HUES64 (cell line): Measurements from ENCODE around the gene DENND2A.
"Not testable (repeated sequence)": the region's sequence is repeated elsewhere in the genome, so short reads cannot be mapped to it uniquely, and the experiment has no call there.

ENCODE experiments used
- H3K27ac ChIP-seq: 2 replicates; pipeline ENCODE4 v1.7.0; 2013; ENCODE audit warnings: low read depth, low read length, inconsistent platforms
- H3K27me3 ChIP-seq: 2 replicates; pipeline ENCODE4 v1.6.1; 2013; ENCODE audit warnings: mild to moderate bottlenecking, low read length; ENCODE audit not compliant: insufficient read depth
- H3K36me3 ChIP-seq: 2 replicates; pipeline ENCODE4 v1.6.1; 2013; ENCODE audit warnings: mild to moderate bottlenecking, low read length; ENCODE audit not compliant: insufficient read depth
- H3K4me1 ChIP-seq: 2 replicates; pipeline ENCODE4 v1.6.1; 2013; ENCODE audit warnings: mild to moderate bottlenecking, low read length, moderate library complexity; ENCODE audit not compliant: insufficient read depth
- H3K4me3 ChIP-seq: 2 replicates; pipeline ENCODE4 v1.5.1; 2013; ENCODE audit warnings: mild to moderate bottlenecking, low read length, moderate library complexity
- H3K9ac ChIP-seq: 2 replicates; pipeline ENCODE4 v1.6.1; 2013; ENCODE audit warnings: mild to moderate bottlenecking, low read depth, low read length
- H3K9me3 ChIP-seq: 2 replicates; pipeline ENCODE4 v1.6.1; 2013; ENCODE audit warnings: low read depth, low read length; ENCODE audit not compliant: insufficient read depth
- WGBS: fragments of 150-250, 120-280 bp; methylation state at CpG from one replicate; pipeline ENCODE4 v1.1.7; 2013; ENCODE audit warnings: missing lambda C conversion rate; 5-methylcytosine and 5-hydroxymethylcytosine counted together

DENND2A gene

DNA sequence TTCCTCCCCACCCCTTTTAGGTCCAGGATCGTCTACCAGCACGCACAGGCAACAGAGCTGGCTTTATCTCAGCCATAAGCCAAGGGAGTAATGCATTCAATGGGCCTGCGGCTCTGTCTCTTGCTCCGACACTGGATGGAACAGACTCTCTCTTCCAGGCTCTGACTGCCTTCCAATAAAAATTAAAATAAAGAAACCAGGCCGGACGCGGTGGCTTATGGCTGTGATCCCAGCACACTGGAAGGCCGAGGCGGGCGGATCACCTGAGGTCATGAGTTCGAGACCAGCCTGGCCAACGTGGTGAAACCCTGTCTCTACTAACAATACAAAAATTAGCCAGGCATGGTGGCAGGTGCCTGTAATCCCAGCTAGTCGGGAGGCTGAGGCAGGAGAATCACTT is 4.1 kb upstream of the DENND2A start:
- not testable (repeated sequence) for H3K9me3 ChIP-seq, H3K27ac ChIP-seq, H3K36me3 ChIP-seq, H3K4me3 ChIP-seq, H3K9ac ChIP-seq
- Histone ChIP-seq H3K27me3 (peaks cover 25% of the 10 kb centered on the region), H3K4me1 (peaks cover 15% of the 10 kb centered on the region; the same call in 1 of the 2 replicates)
- 95% methylated on average over 13 of the region's 13 CpGs for WGBS

GRCh38 chr7:140643416-140643815 is 2.8 kb upstream of the DENND2A start:
- WGBS = 91% methylated on average over 5 of the region's 5 CpGs
- Histone ChIP-seq H3K4me3 (no peak overlapping the region), H3K36me3 (no peaks in the 10 kb centered on the region), H3K9me3 (no peaks in the 10 kb centered on the region), H3K27me3 (peaks cover 31% of the 10 kb centered on the region), H3K27ac (no peak overlapping the region), H3K9ac (no peak overlapping the region), H3K4me1 (peaks cover 15% of the 10 kb centered on the region; the same call in 1 of the 2 replicates)

DNA sequence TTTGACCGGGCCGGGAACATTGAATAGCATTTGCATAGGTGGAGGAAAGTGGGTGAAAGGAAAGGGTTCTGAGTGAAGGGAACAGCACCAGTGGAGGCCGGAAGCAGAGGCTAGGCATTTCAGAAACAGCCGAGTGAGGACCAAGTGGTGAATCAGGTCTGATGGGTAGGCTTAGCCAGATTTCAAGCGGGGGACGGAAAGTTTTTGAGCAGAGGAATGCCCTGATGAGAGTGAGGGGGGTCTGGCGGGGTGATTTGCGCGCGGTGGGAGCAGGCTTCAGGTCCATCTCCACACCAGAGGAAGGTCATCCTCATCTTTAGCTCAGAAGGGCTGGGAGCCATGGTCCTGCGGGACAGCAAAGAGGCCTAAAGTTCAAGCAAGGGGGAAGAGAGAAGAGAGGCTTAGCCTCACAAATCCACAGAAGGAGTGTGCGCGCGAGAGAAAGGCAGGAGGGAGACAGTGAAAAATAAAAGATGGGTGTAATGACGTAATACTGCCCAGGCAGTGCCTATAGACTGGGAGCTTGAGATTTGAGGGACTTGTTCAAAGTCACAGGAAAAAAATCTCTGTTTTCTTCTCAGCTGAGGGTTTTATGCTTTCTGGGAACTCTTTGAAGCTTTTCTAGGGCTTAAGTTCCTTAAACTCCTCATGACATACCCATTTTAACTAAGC is 1.0 kb upstream of the DENND2A start:
- H3K9ac ChIP-seq = no peak overlapping the region
- H3K4me1 ChIP-seq = peaks cover 20% of the 10 kb centered on the region; the same call in 1 of the 2 replicates
- no peaks in the 10 kb centered on the region for H3K9me3 ChIP-seq
- no peak overlapping the region for H3K27ac ChIP-seq
- WGBS = 46% methylated on average over 15 of the region's 15 CpGs
- H3K36me3 ChIP-seq = no peaks in the 10 kb centered on the region
- H3K27me3 ChIP-seq = peaks cover 31% of the 10 kb centered on the region
- peak overlapping the region; percentile 79 for H3K4me3 ChIP-seq

DNA sequence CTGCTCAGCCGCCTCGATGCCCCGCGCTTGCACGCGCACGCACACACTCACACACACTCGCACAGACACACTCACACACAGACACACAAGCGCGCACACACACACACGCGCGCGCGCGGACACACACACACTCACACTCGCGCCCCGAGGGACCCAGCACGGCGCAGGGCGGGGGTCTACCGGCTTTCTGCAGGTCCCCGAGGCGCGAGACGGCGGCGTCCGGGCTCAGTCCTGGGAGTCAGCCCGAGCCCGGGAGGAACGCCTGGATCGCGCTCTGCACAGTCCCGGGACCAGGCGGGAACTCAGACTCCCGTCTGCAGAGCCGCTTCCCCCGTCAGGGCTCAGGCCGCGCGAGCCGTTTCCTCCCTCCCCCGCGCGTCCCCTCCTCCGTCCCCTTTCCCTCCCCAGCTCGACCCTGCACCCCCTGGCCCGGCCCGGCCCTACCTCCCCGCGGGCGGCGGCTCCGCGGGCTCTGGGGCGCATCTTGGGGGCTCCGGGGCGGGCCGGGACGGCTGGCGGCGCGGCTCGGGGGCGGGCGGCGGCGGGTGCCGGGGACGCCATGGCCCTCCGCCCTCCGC is 464 bp downstream of the DENND2A start:
- H3K27me3 ChIP-seq = peaks cover 31% of the 10 kb centered on the region
- peak overlapping the region; percentile 79 for H3K4me3 ChIP-seq
- H3K27ac ChIP-seq = no peak overlapping the region
- peaks cover 33% of the 10 kb centered on the region for H3K4me1 ChIP-seq
- H3K9me3 ChIP-seq = no peaks in the 10 kb centered on the region
- peak overlapping the region; percentile 73 for H3K9ac ChIP-seq
- WGBS = under 1% methylated on average over 74 of the region's 74 CpGs
- no peaks in the 10 kb centered on the region for H3K36me3 ChIP-seq

- H3K36me3 ChIP-seq = no peaks in the 10 kb centered on the region
- WGBS = 36% methylated on average over 12 of the region's 15 CpGs
- peak overlapping the region; percentile 73 for H3K9ac ChIP-seq
- H3K27ac ChIP-seq = no peak overlapping the region
- peaks cover 33% of the 10 kb centered on the region for H3K4me1 ChIP-seq
- H3K4me3 ChIP-seq = peak overlapping the region; percentile 79
- peaks cover 31% of the 10 kb centered on the region for H3K27me3 ChIP-seq
- H3K9me3 ChIP-seq = no peaks in the 10 kb centered on the region
Measured at GRCh38 chr7:140639366-140640053, 1.1 kb downstream of the DENND2A start.

DNA sequence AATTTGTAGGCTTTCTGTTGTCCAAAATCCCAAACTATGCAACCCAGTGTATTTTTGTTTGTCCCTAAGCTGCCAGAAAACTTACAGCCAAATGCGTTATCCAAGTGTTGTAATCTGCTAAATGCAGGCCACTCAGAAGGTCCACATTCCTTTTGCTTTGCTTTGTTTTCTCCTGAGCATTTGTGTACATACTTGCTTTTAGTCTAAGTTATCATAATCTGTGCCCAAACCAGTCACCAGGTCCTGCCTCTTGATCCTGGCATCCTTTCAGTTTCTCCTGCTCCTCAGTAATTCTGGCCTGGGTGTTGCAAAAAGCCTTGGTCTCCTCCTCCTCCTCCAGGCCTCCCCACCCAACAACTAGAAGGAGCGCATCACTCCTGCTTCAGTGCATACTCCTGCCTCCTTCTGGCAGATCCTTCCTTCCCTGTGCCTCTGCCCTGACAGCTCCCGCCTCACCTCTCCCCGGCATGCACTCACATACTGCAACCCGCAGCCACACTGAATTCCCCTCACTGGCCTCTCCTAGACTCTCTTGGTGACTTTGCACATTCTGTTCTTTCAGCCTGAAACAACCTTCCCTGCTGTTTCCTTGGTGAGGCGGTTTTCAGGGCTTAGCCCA is 2.3 kb downstream of the DENND2A start:
- Histone ChIP-seq H3K9ac (no peak overlapping the region), H3K4me3 (no peak overlapping the region), H3K27ac (no peak overlapping the region), H3K27me3 (peaks cover 31% of the 10 kb centered on the region), H3K9me3 (no peaks in the 10 kb centered on the region), H3K4me1 (peaks cover 33% of the 10 kb centered on the region), H3K36me3 (no peaks in the 10 kb centered on the region)
- WGBS = 53% methylated on average over 6 of the region's 6 CpGs

- H3K9me3 ChIP-seq = no peaks in the 10 kb centered on the region
- H3K27me3 ChIP-seq = peaks cover 27% of the 10 kb centered on the region
- no peak overlapping the region for H3K9ac ChIP-seq
- no peaks in the 10 kb centered on the region for H3K36me3 ChIP-seq
- H3K27ac ChIP-seq = no peak overlapping the region
- peaks cover 33% of the 10 kb centered on the region for H3K4me1 ChIP-seq
- H3K4me3 ChIP-seq = no peak overlapping the region
- 60% methylated on average over 3 of the region's 3 CpGs for WGBS
Measured at GRCh38 chr7:140637400-140637799, 3.2 kb downstream of the DENND2A start.

DNA sequence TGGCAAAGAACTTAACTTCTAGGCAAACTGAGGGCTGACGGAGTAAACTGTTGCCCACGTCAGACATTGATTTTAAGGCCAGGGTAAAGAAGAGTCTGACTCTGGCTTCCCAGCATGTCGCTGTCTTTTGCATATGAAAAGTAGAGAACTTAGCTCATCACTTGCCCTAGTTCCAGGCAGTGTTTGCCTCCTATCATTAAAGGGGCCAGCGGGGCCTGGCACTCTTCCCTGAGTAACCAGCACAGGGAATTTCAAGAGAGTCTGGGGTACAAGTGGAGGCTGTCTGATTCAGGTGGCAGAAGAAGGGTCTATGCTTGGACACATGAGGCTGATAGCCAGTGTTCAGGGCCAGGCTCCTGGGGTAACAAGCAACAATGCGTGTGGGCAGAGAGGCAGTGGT is 4.8 kb downstream of the DENND2A start:
- 33% methylated on average over 5 of the region's 5 CpGs for WGBS
- Histone ChIP-seq H3K9ac (no peak overlapping the region), H3K36me3 (no peaks in the 10 kb centered on the region)

DNA sequence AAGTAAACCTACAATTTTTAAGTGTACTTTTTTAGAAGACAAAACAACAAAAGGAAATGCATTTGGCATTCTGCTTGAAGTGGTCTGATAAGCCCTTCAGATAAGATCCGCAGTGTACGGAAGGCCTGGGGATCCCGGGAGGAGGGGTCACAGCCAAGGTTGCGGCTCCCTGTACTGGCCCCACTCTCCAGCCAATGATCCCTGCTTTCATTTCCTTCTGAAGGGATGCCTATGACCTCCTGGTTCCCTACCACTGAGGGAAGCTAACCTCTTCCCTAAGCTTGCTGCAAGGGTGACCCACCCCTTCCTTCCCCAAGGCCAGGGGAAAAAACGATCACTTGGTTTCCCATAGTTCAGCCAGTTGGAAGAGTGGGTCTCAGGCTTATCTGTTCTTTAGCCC is 5.3 kb downstream of the DENND2A start:
- no peak overlapping the region for H3K9ac ChIP-seq
- no peaks in the 10 kb centered on the region for H3K36me3 ChIP-seq
- no peak overlapping the region for H3K4me3 ChIP-seq
- H3K9me3 ChIP-seq = no peaks in the 10 kb centered on the region
- WGBS = 41% methylated on average over 5 of the region's 5 CpGs
- peaks cover 10% of the 10 kb centered on the region for H3K27me3 ChIP-seq
- H3K27ac ChIP-seq = peak overlapping the region; percentile 68; the same call in 1 of the 2 replicates
- peaks cover 23% of the 10 kb centered on the region for H3K4me1 ChIP-seq

More for the DNA sequence above, 4.8 kb downstream of the DENND2A start:
- Histone ChIP-seq H3K4me3 (no peak overlapping the region), H3K27ac (peak overlapping the region; percentile 68), H3K27me3 (peaks cover 11% of the 10 kb centered on the region), H3K4me1 (peaks cover 23% of the 10 kb centered on the region), H3K9me3 (no peaks in the 10 kb centered on the region)

DNA sequence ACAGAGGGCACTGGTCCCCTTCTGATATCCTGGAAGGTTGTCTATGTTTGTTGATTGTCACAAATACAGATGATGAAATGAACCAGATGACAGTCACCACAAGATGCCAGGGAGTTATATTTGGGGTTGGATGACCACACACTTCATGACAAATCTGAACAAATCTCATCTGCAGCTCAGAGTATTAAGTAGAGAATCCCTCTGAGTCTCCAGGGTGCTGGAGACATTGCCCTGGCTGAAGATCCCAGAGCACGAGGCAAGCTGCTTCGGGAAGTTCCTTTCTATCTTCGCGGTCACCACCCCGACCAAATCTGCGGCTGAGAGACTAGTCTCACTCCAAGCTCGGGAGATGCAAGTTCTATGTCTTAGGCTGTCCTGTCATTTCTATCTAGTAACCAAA is 9.0 kb downstream of the DENND2A start:
- WGBS = 95% methylated on average over 7 of the region's 7 CpGs
- H3K4me1 ChIP-seq = peaks cover 18% of the 10 kb centered on the region
- H3K9ac ChIP-seq = no peak overlapping the region
- H3K4me3 ChIP-seq = no peak overlapping the region
- H3K36me3 ChIP-seq = no peaks in the 10 kb centered on the region
- no peaks in the 10 kb centered on the region for H3K9me3 ChIP-seq
- no peaks in the 10 kb centered on the region for H3K27me3 ChIP-seq
- H3K27ac ChIP-seq = no peak overlapping the region

GRCh38 chr7:140631021-140631420 is 9.6 kb downstream of the DENND2A start:
- H3K27me3 ChIP-seq = no peaks in the 10 kb centered on the region
- H3K36me3 ChIP-seq = no peaks in the 10 kb centered on the region
- WGBS = 93% methylated on average over 6 of the region's 6 CpGs
- no peaks in the 10 kb centered on the region for H3K9me3 ChIP-seq
- H3K4me1 ChIP-seq = peaks cover 19% of the 10 kb centered on the region
- H3K9ac ChIP-seq = no peak overlapping the region
- H3K4me3 ChIP-seq = no peak overlapping the region
- no peak overlapping the region for H3K27ac ChIP-seq
